GM12878 (cell line): ENCODE data around the gene ADAMTS17. TPM values are rescaled to one million over a fixed set of nuclear protein-coding genes. Genes with fewer than 3 reads are reported as not detected.

ENCODE experiments used
- ATAC-seq: fragments of 200-7000 bp; cut with Tn5 transposase; 3 replicates; pipeline ENCODE4 v1.9.1; 2020; ENCODE audit warnings: mild to moderate bottlenecking, moderate library complexity
- BruUV-seq: library from RNA; stranded (reverse); fragments of 400-500 nt; replicated peaks from 2 replicates; lab custom pipeline; 2021; lab: Mats Ljungman, UMichigan
- CTCF ChIA-PET: fragments of 300-600 bp; sonication (Branson Sonifier 250); formaldehyde crosslinking; extraction: SDS; loops from one replicate; lab custom pipeline; 2021; ENCODE audit warnings: inconsistent platforms; lab: Yijun Ruan, JAX
- POLR2A ChIA-PET: fragments of 350-600 bp; formaldehyde crosslinking; extraction: SDS; loops from one replicate; lab custom pipeline; 2021; ENCODE audit warnings: inconsistent platforms; lab: Charles Lee
- RAD21 ChIA-PET: fragments of 300-600 bp; sonication (Branson Sonifier 250); formaldehyde crosslinking; loops from one replicate; lab custom pipeline; 2023; ENCODE audit warnings: antibody characterized with exemption; ENCODE audit not compliant: unreplicated experiment; lab: Charles Lee
- SMC1A ChIA-PET: fragments of 300-600 bp; sonication (Branson Sonifier 250); formaldehyde crosslinking; loops from one replicate; lab custom pipeline; 2023; ENCODE audit not compliant: unreplicated experiment, uncharacterized antibody; lab: Charles Lee
- DNase-seq: peaks from one replicate; pipeline ENCODE4 v3.0.0-alpha.2; 2011; ENCODE audit warnings: low read depth, low spot score
- FAIRE-seq: peaks from 3 replicates; lab custom pipeline; 2011; peaks lifted over from hg19 to GRCh38; lab: Jason Lieb, UNC
- H2AFZ ChIP-seq: 2 replicates; pipeline ENCODE4 v1.6.0; 2011; ENCODE audit warnings: low read depth, low read length, control low read depth; ENCODE audit not compliant: control insufficient read depth
- H3K27ac ChIP-seq: 2 replicates; pipeline ENCODE4 v1.5.1; 2011; ENCODE audit warnings: control low read depth; ENCODE audit not compliant: control insufficient read depth, insufficient read depth
- H3K27me3 ChIP-seq, 2 experiments: replicated peaks in 1 of 2; 2 replicates each; pipeline versions ENCODE4 v1.6.0 to v1.6.1; 2011; ENCODE audit warnings: low read length in 1 of 2; ENCODE audit not compliant: control insufficient read depth in 2 of 2, insufficient read depth in 2 of 2
- H3K36me3 ChIP-seq, 2 experiments: 2 replicates each; pipeline ENCODE4 v1.5.1; 2011; ENCODE audit warnings: low read length in 1 of 2; ENCODE audit not compliant: control insufficient read depth in 2 of 2, insufficient read depth in 2 of 2
- H3K4me1 ChIP-seq: 2 replicates; pipeline ENCODE4 v1.6.1; 2011; ENCODE audit warnings: mild to moderate bottlenecking, low read length, moderate library complexity, mixed read lengths; ENCODE audit not compliant: control insufficient read depth, insufficient read depth
- H3K4me2 ChIP-seq: 2 replicates; pipeline ENCODE4 v1.6.0; 2011; ENCODE audit warnings: control low read depth; ENCODE audit not compliant: control insufficient read depth, insufficient read depth
- H3K4me3 ChIP-seq: fragments of 200-600 bp; sonication (generic); 2 replicates; pipeline ENCODE4 v1.5.1; 2016
- H3K79me2 ChIP-seq: 2 replicates; pipeline ENCODE4 v1.6.0; 2011; ENCODE audit warnings: low read length; ENCODE audit not compliant: control insufficient read depth, insufficient read depth
- H3K9ac ChIP-seq: 2 replicates; pipeline ENCODE4 v1.8.0; 2011; ENCODE audit warnings: low read length, control low read depth, mixed read lengths; ENCODE audit not compliant: control insufficient read depth, insufficient read depth
- H3K9me3 ChIP-seq: replicated peaks from 3 replicates; pipeline ENCODE4 v1.5.1; 2011; ENCODE audit warnings: mild to moderate bottlenecking, low read length; ENCODE audit not compliant: control insufficient read depth, insufficient read depth
- H4K20me1 ChIP-seq: 2 replicates; pipeline ENCODE4 v1.6.0; 2011; ENCODE audit not compliant: control insufficient read depth, insufficient read depth
- MEF2A ChIP-seq: IDR thresholded peaks from 2 replicates; pipeline ENCODE4 v1.6.1; 2011; ENCODE audit warnings: low read depth, mild to moderate bottlenecking, low read length, moderate library complexity; ENCODE audit not compliant: insufficient read depth
- MTA3 ChIP-seq: IDR thresholded peaks from 2 replicates; pipeline ENCODE4 v1.6.1; 2012; ENCODE audit warnings: low read length, inconsistent platforms, borderline replicate concordance
- SIN3A ChIP-seq: IDR thresholded peaks from 2 replicates; pipeline ENCODE4 v1.6.1; 2012; ENCODE audit warnings: low read depth, low read length, improper control_type of control experiment
- TBL1XR1 ChIP-seq: IDR thresholded peaks from 2 replicates; pipeline ENCODE4 v1.6.1; 2012; ENCODE audit warnings: low read depth, low read length, improper control_type of control experiment
- ZBTB11 ChIP-seq: fragments of 450-650 bp; formaldehyde crosslinking; IDR thresholded peaks from 2 replicates; pipeline ENCODE4 v1.5.0; 2022; ENCODE audit warnings: mild to moderate bottlenecking, missing genetic modification characterization
- ZNF217 ChIP-seq: fragments of 450-650 bp; IDR thresholded peaks from 2 replicates; pipeline ENCODE4 v1.6.1; 2017; ENCODE audit warnings: antibody characterized with exemption, mild to moderate bottlenecking
- WGBS: methylation state at CpG from one replicate; pipeline ENCODE4 v1.1.6; 2016; ENCODE audit warnings: low lambda C conversion rate; ENCODE audit not compliant: insufficient replicate concordance, insufficient coverage; ENCODE audit errors: missing lambda C conversion rate; 5-methylcytosine and 5-hydroxymethylcytosine counted together
- in situ Hi-C: fragments of 300-500 bp; cut with MboI; formaldehyde crosslinking; loops from 9 replicates; pipeline ENCODE4 v1.14.3; 2018; ENCODE audit warnings: mixed read lengths
- intact Hi-C: fragments of 100-400 bp; cut with micrococcal nuclease; formaldehyde crosslinking; loops from one replicate; pipeline ENCODE4 v1.14.2; 2022; ENCODE audit not compliant: unreplicated experiment
- polyA plus RNA-seq, 11 experiments: library from polyadenylated mRNA; depleted of rRNA in 4 of 11; unstranded in 6 of 11; stranded (reverse) in 5 of 11; fragments of >200 nt; fragmentation: Nextera tagmentation in 4 of 11; fragmentation: Illumina TruSeq in 1 of 11; extraction: Ambion mirVana in 4 of 11; extraction: Trizol in 1 of 11; gene quantifications; 1 replicate in 1 of 11; 2 replicates in 10 of 11; pipeline versions ENCODE4 v1.2.1 to v1.2.3, GENCODE V29; 2011 to 2016; ENCODE audit warnings: inconsistent platforms in 2 of 11, missing spikeins in 2 of 11, low read depth in 1 of 11
- total RNA-seq, 4 experiments: library from RNA; depleted of rRNA in 3 of 4; stranded (reverse); fragments of >200 nt in 3 of 4; fragmentation: Illumina TruSeq in 1 of 4; extraction: Trizol in 1 of 4; gene quantifications; 2 replicates each; pipeline versions ENCODE4 v1.2.1 to v1.2.3, GENCODE V29; 2013 to 2021
- TF ChIP-seq, protein P1 (sequence below): IDR thresholded peaks from 2 replicates; pipeline ENCODE4 v1.6.1; 2011; ENCODE audit warnings: mild to moderate bottlenecking, low read depth, low read length, moderate library complexity; ENCODE audit not compliant: insufficient replicate concordance
- TF ChIP-seq, protein P2 (sequence below): fragments of 450-650 bp; formaldehyde crosslinking; IDR thresholded peaks from 2 replicates; pipeline ENCODE4 v1.4.0; 2020; ENCODE audit warnings: mild to moderate bottlenecking, moderate library complexity

The ADAMTS17 gene
- total and polyA plus RNA-seq, 10 of the 15 experiments (the other 5 are each of a cell fraction or from before 2014, with no cell fraction given): 0.04 to 0.50 (median 0.10) TPM; not detected in 4

DNA sequence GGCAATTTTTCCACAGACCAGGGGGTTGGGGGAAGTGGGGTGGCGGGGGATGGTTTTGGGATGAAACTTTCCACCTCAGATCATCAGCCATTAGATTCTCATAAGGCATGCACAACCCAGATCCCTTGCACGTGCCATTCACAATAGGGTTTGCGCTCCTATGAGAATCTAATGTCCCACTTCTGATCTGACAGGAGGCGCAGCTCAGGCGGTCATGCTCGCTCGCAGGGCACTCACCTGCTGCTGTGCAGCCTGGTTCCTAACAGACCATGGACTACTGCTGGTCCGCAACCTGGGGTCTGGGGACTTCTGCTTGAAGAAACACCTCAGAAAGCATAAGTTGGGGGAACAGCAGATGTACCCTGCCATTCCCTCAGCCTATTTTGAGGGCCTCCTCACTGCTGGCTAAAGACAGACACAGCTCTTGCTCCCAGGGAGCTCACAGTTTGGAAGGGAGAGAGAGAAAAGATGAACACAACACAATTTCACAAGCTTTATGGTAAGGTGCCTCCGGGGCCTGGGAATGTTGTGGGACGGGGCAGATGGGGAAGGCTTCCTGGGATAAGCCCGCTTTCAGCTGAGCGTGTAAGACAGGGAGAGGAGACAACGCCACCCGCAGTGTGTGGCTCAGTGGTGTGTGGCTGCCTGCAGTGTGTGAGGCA lies 285.2 kb downstream of the ADAMTS17 start:
- TF ChIP-seq ZNF217: no peak
- TF ChIP-seq TBL1XR1: no peak
- no peak for TF ChIP-seq SIN3A
- no peak for TF ChIP-seq ZBTB11
- TF ChIP-seq, protein P1, sequence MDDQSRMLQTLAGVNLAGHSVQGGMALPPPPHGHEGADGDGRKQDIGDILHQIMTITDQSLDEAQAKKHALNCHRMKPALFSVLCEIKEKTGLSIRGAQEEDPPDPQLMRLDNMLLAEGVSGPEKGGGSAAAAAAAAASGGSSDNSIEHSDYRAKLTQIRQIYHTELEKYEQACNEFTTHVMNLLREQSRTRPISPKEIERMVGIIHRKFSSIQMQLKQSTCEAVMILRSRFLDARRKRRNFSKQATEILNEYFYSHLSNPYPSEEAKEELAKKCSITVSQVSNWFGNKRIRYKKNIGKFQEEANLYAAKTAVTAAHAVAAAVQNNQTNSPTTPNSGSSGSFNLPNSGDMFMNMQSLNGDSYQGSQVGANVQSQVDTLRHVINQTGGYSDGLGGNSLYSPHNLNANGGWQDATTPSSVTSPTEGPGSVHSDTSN: no peak
- no peak for TF ChIP-seq MTA3
- TF ChIP-seq MEF2A: no peak
- TF ChIP-seq, protein P2, sequence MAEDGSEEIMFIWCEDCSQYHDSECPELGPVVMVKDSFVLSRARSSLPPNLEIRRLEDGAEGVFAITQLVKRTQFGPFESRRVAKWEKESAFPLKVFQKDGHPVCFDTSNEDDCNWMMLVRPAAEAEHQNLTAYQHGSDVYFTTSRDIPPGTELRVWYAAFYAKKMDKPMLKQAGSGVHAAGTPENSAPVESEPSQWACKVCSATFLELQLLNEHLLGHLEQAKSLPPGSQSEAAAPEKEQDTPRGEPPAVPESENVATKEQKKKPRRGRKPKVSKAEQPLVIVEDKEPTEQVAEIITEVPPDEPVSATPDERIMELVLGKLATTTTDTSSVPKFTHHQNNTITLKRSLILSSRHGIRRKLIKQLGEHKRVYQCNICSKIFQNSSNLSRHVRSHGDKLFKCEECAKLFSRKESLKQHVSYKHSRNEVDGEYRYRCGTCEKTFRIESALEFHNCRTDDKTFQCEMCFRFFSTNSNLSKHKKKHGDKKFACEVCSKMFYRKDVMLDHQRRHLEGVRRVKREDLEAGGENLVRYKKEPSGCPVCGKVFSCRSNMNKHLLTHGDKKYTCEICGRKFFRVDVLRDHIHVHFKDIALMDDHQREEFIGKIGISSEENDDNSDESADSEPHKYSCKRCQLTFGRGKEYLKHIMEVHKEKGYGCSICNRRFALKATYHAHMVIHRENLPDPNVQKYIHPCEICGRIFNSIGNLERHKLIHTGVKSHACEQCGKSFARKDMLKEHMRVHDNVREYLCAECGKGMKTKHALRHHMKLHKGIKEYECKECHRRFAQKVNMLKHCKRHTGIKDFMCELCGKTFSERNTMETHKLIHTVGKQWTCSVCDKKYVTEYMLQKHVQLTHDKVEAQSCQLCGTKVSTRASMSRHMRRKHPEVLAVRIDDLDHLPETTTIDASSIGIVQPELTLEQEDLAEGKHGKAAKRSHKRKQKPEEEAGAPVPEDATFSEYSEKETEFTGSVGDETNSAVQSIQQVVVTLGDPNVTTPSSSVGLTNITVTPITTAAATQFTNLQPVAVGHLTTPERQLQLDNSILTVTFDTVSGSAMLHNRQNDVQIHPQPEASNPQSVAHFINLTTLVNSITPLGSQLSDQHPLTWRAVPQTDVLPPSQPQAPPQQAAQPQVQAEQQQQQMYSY (CRISPR knock-in tag): no peak
- TF ChIP-seq, all 136 proteins: peak for 0
- FAIRE-seq: no peak
- no peaks in the 10 kb centered on the region for H3K79me2 ChIP-seq
- ChIA-PET RAD21 (no interaction called here), CTCF (interaction anchor here (0.7 kb wide), 1 partner anchor 41 kb away, joined by 3 read pairs; no protein-coding TSS in a partner anchor), POLR2A (no interaction called here), SMC1A (no interaction called here)
- H3K27ac ChIP-seq: no peak overlapping the region
- no peak overlapping the region for H3K4me2 ChIP-seq
- no peak overlapping the region for H3K4me3 ChIP-seq
- in situ Hi-C loops (no loop called here), intact Hi-C loops (no loop called here)
- H2AFZ ChIP-seq: no peak overlapping the region
- H3K27me3 ChIP-seq: no peaks in the 10 kb centered on the region; a peak in 1 of 4 replicates
- no peaks in the 10 kb centered on the region for H3K36me3 ChIP-seq
- H4K20me1 ChIP-seq: no peaks in the 10 kb centered on the region
- 46% methylated on average over 14 of the region's 14 CpGs for WGBS
- H3K4me1 ChIP-seq: no peaks in the 10 kb centered on the region
- no TSS peak for BruUV-seq
- no peak for ATAC-seq
- H3K9me3 ChIP-seq: no peaks in the 10 kb centered on the region
- no peak for DNase-seq
- no peak overlapping the region for H3K9ac ChIP-seq
